ENCODE measurements around the gene SNAP25.

The SNAP25 gene

GRCh38 chr20:10307359-10307735 is 88.7 kb downstream of the SNAP25 start:
- FAIRE-seq: no peak

GRCh38 chr20:10308652-10309051 is 90.0 kb downstream of the SNAP25 start:
- FAIRE-seq: no peak

GRCh38 chr20:10309326-10309725 is 90.7 kb downstream of the SNAP25 start:
- FAIRE-seq: no peak

- FAIRE-seq: no peak
Measured at GRCh38 chr20:10312111-10312510, 93.5 kb downstream of the SNAP25 start.

- no peak for FAIRE-seq
Measured at GRCh38 chr20:10313215-10313614, 94.6 kb downstream of the SNAP25 start.

GRCh38 chr20:10313701-10314100 is 95.1 kb downstream of the SNAP25 start:
- FAIRE-seq: no peak

- FAIRE-seq: no peak
Measured at GRCh38 chr20:10314198-10314597, 95.6 kb downstream of the SNAP25 start.

GRCh38 chr20:10315138-10315537 is 96.5 kb downstream of the SNAP25 start:
- FAIRE-seq: no peak

- FAIRE-seq: no peak
Measured at GRCh38 chr20:10316582-10316981, 98.0 kb downstream of the SNAP25 start.

- FAIRE-seq: no peak
Measured at GRCh38 chr20:10318291-10319024, 99.8 kb downstream of the SNAP25 start.

GRCh38 chr20:10319855-10320254 is 101.2 kb downstream of the SNAP25 start:
- no peak for FAIRE-seq

GRCh38 chr20:10321138-10321717 is 102.6 kb downstream of the SNAP25 start:
- no peak for FAIRE-seq

GRCh38 chr20:10322073-10323012 is 103.7 kb downstream of the SNAP25 start:
- FAIRE-seq: no peak

GRCh38 chr20:10323729-10324128 is 105.1 kb downstream of the SNAP25 start:
- FAIRE-seq: no peak

GRCh38 chr20:10324198-10324847 is 105.7 kb downstream of the SNAP25 start:
- no peak for FAIRE-seq

- no peak for FAIRE-seq
Measured at GRCh38 chr20:10328897-10329255, 110.2 kb downstream of the SNAP25 start.

GRCh38 chr20:10329387-10330005 is 110.9 kb downstream of the SNAP25 start:
- FAIRE-seq: no peak

- FAIRE-seq: no peak
Measured at GRCh38 chr20:10330071-10330470, 111.4 kb downstream of the SNAP25 start.

- no peak for FAIRE-seq
Measured at GRCh38 chr20:10332656-10333415, 114.2 kb downstream of the SNAP25 start.

- no peak for FAIRE-seq
Measured at GRCh38 chr20:10336959-10337729, 118.5 kb downstream of the SNAP25 start.
